ENCODE results near the gene MUL1. TPM values are rescaled to one million over a fixed set of nuclear protein-coding genes. Genes with fewer than 3 reads are reported as not detected.

Gene MUL1
- total and polyA plus RNA-seq, 2 of the 8 experiments (the other 6 are each of a cell fraction or from before 2014, with no cell fraction given) = 16.4 to 20.8 TPM

- H3K4me2 ChIP-seq (ENCODE audit: insufficient read depth in 1 of 2, low read depth in 2 of 2, low read length in 2 of 2) = no peak overlapping the region
- peaks cover 0 to 4% of the 10 kb centered on the region in 2 experiments for H4K20me1 ChIP-seq (replicated peaks in 1 of 2; ENCODE audit: control insufficient read depth in 1 of 2, insufficient read depth in 2 of 2, low read length in 2 of 2)
- H3K79me1 ChIP-seq (ENCODE audit: low read depth, low read length) = no peaks in the 10 kb centered on the region
- H3K14ac ChIP-seq (ENCODE audit: insufficient read length) = no peak overlapping the region
- H3K9me3 ChIP-seq (ENCODE audit: insufficient read depth in 2 of 2, low read depth in 1 of 2, low read length in 1 of 2) = no peaks in the 10 kb centered on the region; a peak in 1 of 4 replicates
- H2BK120ac ChIP-seq (replicated peaks; ENCODE audit: low read depth, low read length) = no peak overlapping the region
- no peak overlapping the region for H4K5ac ChIP-seq (ENCODE audit: insufficient read length, low read depth, low read length)
- no peak overlapping the region for H3K27ac ChIP-seq (ENCODE audit: low read depth, low read length)
- H2AK5ac ChIP-seq (ENCODE audit: low read depth, low read length) = no peak overlapping the region
- WGBS, 2 experiments (ENCODE audit: extremely low coverage in 1 of 2, insufficient coverage in 1 of 2, insufficient read length in 1 of 2, insufficient replicate concordance in 2 of 2, low coverage in 1 of 2, low lambda C conversion rate in 2 of 2, missing lambda C conversion rate in 1 of 2) = 83% methylated on average over 6 of the region's 6 CpGs; no CpG with 5 or more reads in 1 of the 2 experiments
- TF ChIP-seq ZNF274 (IDR thresholded peaks at IDR 0.05; ENCODE audit: borderline replicate concordance, extremely low read depth, low read length) = no peak
- no peak for TF ChIP-seq ATF3 (IDR thresholded peaks at IDR 0.05; ENCODE audit: insufficient read depth, low read depth, low read length)
- no peak for TF ChIP-seq MAX (IDR thresholded peaks at IDR 0.05)
- H2BK15ac ChIP-seq (ENCODE audit: low read length) = no peak overlapping the region
- H3K4me1 ChIP-seq (replicated peaks in 1 of 4; ENCODE audit: control insufficient read depth in 3 of 4, insufficient read depth in 4 of 4, low read length in 3 of 4) = peaks cover 0 to 11% (median 0%) of the 10 kb centered on the region in 4 experiments; a peak in 3 of 7 replicates
- CTCF ChIA-PET (ENCODE audit: partially characterized antibody) = interaction anchor here (1.0 to 1.1 kb wide), 2 partner anchors 66 to 263 kb away, joined by 3 read pairs; no protein-coding TSS in a partner anchor
- H4K8ac ChIP-seq (ENCODE audit: extremely low read depth, insufficient read depth, low read length) = no peak overlapping the region
- H3K36me3 ChIP-seq (ENCODE audit: control insufficient read depth in 2 of 4, insufficient read depth in 4 of 4, low read length in 3 of 4) = peaks cover 8 to 28% (median 22%) of the 10 kb centered on the region in 4 experiments
- no peak overlapping the region for H3K56ac ChIP-seq (replicated peaks; ENCODE audit: insufficient read length, low read depth, low read length)
- no peaks in the 10 kb centered on the region for H3K79me2 ChIP-seq (ENCODE audit: control insufficient read depth in 1 of 2, insufficient read depth in 2 of 2, low read length in 2 of 2)
- H3K4ac ChIP-seq (replicated peaks; ENCODE audit: insufficient read length, low read depth, low read length) = no peak overlapping the region
- no peak overlapping the region for H3K23ac ChIP-seq (ENCODE audit: insufficient read length)
- POLR2A ChIA-PET (ENCODE audit: partially characterized antibody) = interaction anchor here (1.1 kb wide), 1 partner anchor 28 kb away, joined by 3 read pairs; no protein-coding TSS in a partner anchor
- no peaks in the 10 kb centered on the region; the same call in 1 of the 2 replicates for H3K23me2 ChIP-seq (ENCODE audit: low read depth, low read length)
- H2AFZ ChIP-seq (ENCODE audit: low read length) = no peak overlapping the region
- H2BK12ac ChIP-seq (ENCODE audit: low read depth, low read length) = no peak overlapping the region
- no peak overlapping the region for H2BK20ac ChIP-seq (ENCODE audit: low read length)
- FAIRE-seq (no peak), DNase-seq (ENCODE audit: low read depth in 1 of 2, low spot score in 2 of 2) (no peak)
- H3K18ac ChIP-seq (ENCODE audit: extremely low read depth, low read length) = no peak overlapping the region
- no peak overlapping the region for H4K91ac ChIP-seq (replicated peaks; ENCODE audit: insufficient read length, low read length)
- H3K27me3 ChIP-seq (replicated peaks in 1 of 4; ENCODE audit: control insufficient read depth in 3 of 4, extremely low read depth in 1 of 4, insufficient read depth in 3 of 4, low read length in 3 of 4) = no peaks in the 10 kb centered on the region; a peak in 2 of 7 replicates
- no peak overlapping the region for H2BK5ac ChIP-seq (ENCODE audit: low read depth, low read length)
- H3K4me3 ChIP-seq (ENCODE audit: extremely low read depth in 1 of 4, insufficient read depth in 2 of 4, low read depth in 3 of 4, low read length in 4 of 4) = no peak overlapping the region
- H3K9ac ChIP-seq (replicated peaks in 1 of 4; ENCODE audit: extremely low read depth in 1 of 4, low read depth in 3 of 4, low read length in 3 of 4) = no peak overlapping the region
Measured at GRCh38 chr1:20497506-20497905, 10.4 kb downstream of the MUL1 start.
